Non-pigmented ciliary epithelial cell (primary cell): ENCODE results near the gene LLGL1.
A peak's percentile ranks its signal among the peaks of the same experiment; 100 is the strongest.

Experiments
- DNase-seq: peaks from one replicate; pipeline ENCODE4 v3.0.0-alpha.2; 2010; ENCODE audit warnings: low read depth

Gene LLGL1

GRCh38 chr17:18253187-18253884 is 27.9 kb downstream of the LLGL1 start:
- DNase-seq: no peak

GRCh38 chr17:18253947-18254821 is 28.7 kb downstream of the LLGL1 start:
- DNase-seq: no peak

- DNase-seq: no peak
Measured at GRCh38 chr17:18254888-18255649, 29.6 kb downstream of the LLGL1 start.

GRCh38 chr17:18256351-18256750 is 30.9 kb downstream of the LLGL1 start:
- no peak for DNase-seq

- DNase-seq: no peak
Measured at GRCh38 chr17:18256776-18257175, 31.3 kb downstream of the LLGL1 start.

GRCh38 chr17:18257268-18257981 is 32.0 kb downstream of the LLGL1 start:
- no peak for DNase-seq

GRCh38 chr17:18257982-18258355 is 32.5 kb downstream of the LLGL1 start:
- no peak for DNase-seq

GRCh38 chr17:18258356-18259038 is 33.1 kb downstream of the LLGL1 start, which contains the start of gene FLII:
FLII (minus strand) TSS chr17:18258738; CDS start chr17:18258690, 48 bp downstream.
- no peak for DNase-seq

GRCh38 chr17:18259621-18260331 is 34.3 kb downstream of the LLGL1 start:
- no peak for DNase-seq

GRCh38 chr17:18260332-18261145 is 35.1 kb downstream of the LLGL1 start, which contains the start of gene MIEF2:
MIEF2 (plus strand) TSS chr17:18260662; CDS start chr17:18262721, 2,059 bp downstream.
- DNase-seq: peak; percentile 64

GRCh38 chr17:18261146-18261515 is 35.7 kb downstream of the LLGL1 start:
- no peak for DNase-seq

GRCh38 chr17:18261659-18262058 is 36.2 kb downstream of the LLGL1 start:
- no peak for DNase-seq

- no peak for DNase-seq
Measured at GRCh38 chr17:18262111-18262510, 36.7 kb downstream of the LLGL1 start.

- DNase-seq: no peak
Measured at GRCh38 chr17:18262641-18263040, 37.2 kb downstream of the LLGL1 start.

GRCh38 chr17:18263885-18264682 is 38.6 kb downstream of the LLGL1 start:
- no peak for DNase-seq

- DNase-seq: no peak
Measured at GRCh38 chr17:18267366-18267765, 41.9 kb downstream of the LLGL1 start.

GRCh38 chr17:18267927-18268711 is 42.7 kb downstream of the LLGL1 start:
- DNase-seq: no peak
